Thoracic aorta (tissue), 2 donors: ENCODE results near the gene PSAPL1. TPM values are rescaled to one million over a fixed set of nuclear protein-coding genes. Genes with fewer than 3 reads are reported as not detected.

Experiments used
- ATAC-seq: fragments of 150-250 bp; one replicate; pipeline ENCODE4 v1.8.0; 2017; ENCODE audit warnings: low read depth; ENCODE audit not compliant: insufficient number of reproducible peaks, low FRiP score
- DNase-seq: peaks from one replicate; pipeline ENCODE4 v3.0.0-alpha.2; 2020; ENCODE audit warnings: low spot score
- H3K27ac ChIP-seq, 2 donors: fragments of 200-600 bp; sonication (generic); 1 replicate in 1 of 2; 2 replicates in 1 of 2; pipeline ENCODE4 v1.5.1; 2016; ENCODE audit warnings: mild to moderate bottlenecking in 2 of 2, moderate library complexity in 2 of 2
- H3K27me3 ChIP-seq: fragments of 200-600 bp; sonication (generic); replicated peaks from 2 replicates; pipeline ENCODE4 v1.6.0; 2016; ENCODE audit warnings: mild to moderate bottlenecking; ENCODE audit not compliant: insufficient read depth
- H3K36me3 ChIP-seq: fragments of 200-600 bp; sonication (generic); one replicate; pipeline ENCODE4 v1.5.1; 2016
- H3K4me1 ChIP-seq, 2 donors: fragments of 200-600 bp; sonication (generic); 1 replicate in 1 of 2; 2 replicates in 1 of 2; pipeline versions ENCODE4 v1.5.1 to v1.6.0; 2016; ENCODE audit warnings: low read depth in 2 of 2, mild to moderate bottlenecking in 1 of 2; ENCODE audit not compliant: control insufficient read depth in 1 of 2
- H3K4me3 ChIP-seq: fragments of 200-600 bp; sonication (generic); 2 replicates; pipeline ENCODE4 v1.5.1; 2016; ENCODE audit warnings: mild to moderate bottlenecking
- H3K9me3 ChIP-seq: fragments of 200-600 bp; sonication (generic); 2 replicates; pipeline ENCODE4 v1.5.1; 2016
- CTCF ChIP-seq: fragments of 200-600 bp; sonication (generic); IDR thresholded peaks from one replicate; pipeline ENCODE4 v1.5.1; 2019; ENCODE audit warnings: antibody characterized with exemption
- total RNA-seq, 2 donors: library from RNA; depleted of rRNA; stranded (reverse); fragments of >200 nt; gene quantifications; one replicate each; pipeline versions ENCODE4 v1.1.0 to v1.2.3, GENCODE V29; 2016

The PSAPL1 gene
- total RNA-seq, 2 donors from 2014 or later = 0.14 TPM; not detected in 1

GRCh38 chr4:7397206-7398103 is 37.3 kb downstream of the PSAPL1 start:
- no peaks in the 10 kb centered on the region for H3K9me3 ChIP-seq
- H3K27me3 ChIP-seq = no peaks in the 10 kb centered on the region
- no peak overlapping the region for H3K27ac ChIP-seq
- DNase-seq (no peak), ATAC-seq (no peak)
- no peak for TF ChIP-seq CTCF
- H3K36me3 ChIP-seq = no peaks in the 10 kb centered on the region
- no peaks in the 10 kb centered on the region for H3K4me1 ChIP-seq
- H3K4me3 ChIP-seq = no peak overlapping the region

GRCh38 chr4:7396186-7396910 is 38.4 kb downstream of the PSAPL1 start:
- no peak for TF ChIP-seq CTCF
- H3K27ac ChIP-seq = no peak overlapping the region
- no peak for DNase-seq
- no peaks in the 10 kb centered on the region for H3K4me1 ChIP-seq
- no peaks in the 10 kb centered on the region for H3K27me3 ChIP-seq
- no peak overlapping the region for H3K4me3 ChIP-seq
- ATAC-seq = no peak
- H3K9me3 ChIP-seq = no peaks in the 10 kb centered on the region
- H3K36me3 ChIP-seq = no peaks in the 10 kb centered on the region

GRCh38 chr4:7395645-7396044 is 39.1 kb downstream of the PSAPL1 start:
- H3K27me3 ChIP-seq = no peaks in the 10 kb centered on the region

GRCh38 chr4:7394681-7395451 is 39.9 kb downstream of the PSAPL1 start:
- no peaks in the 10 kb centered on the region for H3K4me1 ChIP-seq
- ATAC-seq (no peak), DNase-seq (no peak)
- H3K27me3 ChIP-seq = no peaks in the 10 kb centered on the region
- no peak overlapping the region for H3K4me3 ChIP-seq
- no peaks in the 10 kb centered on the region for H3K36me3 ChIP-seq
- H3K9me3 ChIP-seq = no peaks in the 10 kb centered on the region
- H3K27ac ChIP-seq = no peak overlapping the region
- no peak for TF ChIP-seq CTCF

More at GRCh38 chr4:7395645-7396044, 39.1 kb downstream of the PSAPL1 start:
- no peak for TF ChIP-seq CTCF
- no peak overlapping the region for H3K4me3 ChIP-seq
- no peaks in the 10 kb centered on the region for H3K36me3 ChIP-seq
- H3K4me1 ChIP-seq = no peaks in the 10 kb centered on the region
- DNase-seq (no peak), ATAC-seq (no peak)
- H3K9me3 ChIP-seq = no peaks in the 10 kb centered on the region
- no peak overlapping the region for H3K27ac ChIP-seq
